Activated CD4-positive, alpha-beta T cell treated with anti-CD3 and anti-CD28 coated beads, Interleukin-2, amount 10 ng/mL, durations not matched to agents 7 days and 5 days (primary cell): Measurements from ENCODE around the gene EVC2. TPM values are rescaled to one million over a fixed set of nuclear protein-coding genes. Genes with fewer than 3 reads are reported as not detected.
A peak's percentile ranks its signal among the peaks of the same experiment; 100 is the strongest.

Source experiments
- CTCF ChIA-PET: fragments of 350-600 bp; sonication (Branson Sonifier 250); formaldehyde crosslinking; loops from one replicate; lab custom pipeline; 2021; ENCODE audit warnings: antibody characterized with exemption; lab: Charles Lee
- POLR2A ChIA-PET: fragments of 350-600 bp; sonication (Branson Sonifier 250); formaldehyde crosslinking; loops from one replicate; lab custom pipeline; 2021; ENCODE audit warnings: antibody characterized with exemption; lab: Charles Lee
- DNase-seq: peaks from one replicate; pipeline ENCODE4 v3.0.0-alpha.2; 2020
- H3K27ac Mint-ChIP-seq: one replicate; pipeline ENCODE4 v1.8.0; 2021; ENCODE audit warnings: mild to moderate bottlenecking, moderate library complexity, mixed read lengths
- H3K27me3 Mint-ChIP-seq: one replicate; pipeline ENCODE4 v1.8.0; 2021; ENCODE audit warnings: mixed read lengths
- H3K36me3 Mint-ChIP-seq: one replicate; pipeline ENCODE4 v1.8.0; 2021; ENCODE audit warnings: low read depth, mixed read lengths
- H3K4me1 Mint-ChIP-seq: one replicate; pipeline ENCODE4 v1.8.0; 2021; ENCODE audit warnings: mixed read lengths
- H3K4me3 Mint-ChIP-seq: one replicate; pipeline ENCODE4 v1.8.0; 2021; ENCODE audit warnings: mild to moderate bottlenecking, moderate library complexity, mixed read lengths
- H3K9me3 Mint-ChIP-seq: one replicate; pipeline ENCODE4 v1.8.0; 2021; ENCODE audit warnings: mixed read lengths
- total RNA-seq, 2 experiments: library from RNA; stranded (reverse); gene quantifications; one replicate each; pipeline ENCODE4 v1.2.3, GENCODE V29; 2021

Gene EVC2
- total RNA-seq, 2 experiments from 2014 or later = 0.56 to 0.72 TPM

- POLR2A ChIA-PET = no interaction called here
Observed at GRCh38 chr4:5716391-5716790, 8.0 kb upstream of the EVC2 start.

GRCh38 chr4:5715357-5715756 is 7.0 kb upstream of the EVC2 start:
- Mint-ChIP-seq H3K27ac (no peak overlapping the region), H3K4me1 (peaks cover 5% of the 10 kb centered on the region), H3K9me3 (peaks cover 14% of the 10 kb centered on the region), H3K27me3 (peaks cover 21% of the 10 kb centered on the region), H3K4me3 (no peak overlapping the region), H3K36me3 (no peaks in the 10 kb centered on the region)
- ChIA-PET CTCF (no interaction called here), POLR2A (no interaction called here)
- no peak for DNase-seq

More at GRCh38 chr4:5716391-5716790, 8.0 kb upstream of the EVC2 start:
- Mint-ChIP-seq H3K4me1 (peaks cover 1% of the 10 kb centered on the region), H3K27ac (no peak overlapping the region), H3K27me3 (peaks cover 14% of the 10 kb centered on the region), H3K4me3 (no peak overlapping the region), H3K9me3 (peaks cover 14% of the 10 kb centered on the region), H3K36me3 (no peaks in the 10 kb centered on the region)
- no peak for DNase-seq
- CTCF ChIA-PET = no interaction called here

GRCh38 chr4:5713861-5714260 is 5.5 kb upstream of the EVC2 start:
- Mint-ChIP-seq H3K4me1 (peaks cover 5% of the 10 kb centered on the region), H3K9me3 (peaks cover 14% of the 10 kb centered on the region), H3K27ac (no peak overlapping the region), H3K27me3 (peaks cover 31% of the 10 kb centered on the region), H3K36me3 (no peaks in the 10 kb centered on the region), H3K4me3 (no peak overlapping the region)
- DNase-seq = no peak
- ChIA-PET CTCF (no interaction called here), POLR2A (interaction anchor here (0.6 kb wide), 1 partner anchor 1383 kb away, joined by 5 read pairs; no protein-coding TSS in a partner anchor)

GRCh38 chr4:5712931-5713330 is 4.6 kb upstream of the EVC2 start:
- no peaks in the 10 kb centered on the region for H3K36me3 Mint-ChIP-seq
- H3K27me3 Mint-ChIP-seq = peaks cover 34% of the 10 kb centered on the region
- no peak for DNase-seq
- peaks cover 14% of the 10 kb centered on the region for H3K9me3 Mint-ChIP-seq
- H3K27ac Mint-ChIP-seq = no peak overlapping the region
- ChIA-PET CTCF (interaction anchor here (0.7 to 1.1 kb wide), 2 partner anchors 10 to 183 kb away, joined by 3 read pairs; no protein-coding TSS in a partner anchor), POLR2A (no interaction called here)
- H3K4me3 Mint-ChIP-seq = no peak overlapping the region
- H3K4me1 Mint-ChIP-seq = peaks cover 5% of the 10 kb centered on the region

GRCh38 chr4:5712517-5712916 is 4.2 kb upstream of the EVC2 start:
- no peak overlapping the region for H3K4me3 Mint-ChIP-seq
- POLR2A ChIA-PET = no interaction called here
- CTCF ChIA-PET = interaction anchor here (0.7 to 1.1 kb wide), 2 partner anchors 10 to 183 kb away, joined by 3 read pairs; no protein-coding TSS in a partner anchor
- peaks cover 38% of the 10 kb centered on the region for H3K27me3 Mint-ChIP-seq
- peaks cover 14% of the 10 kb centered on the region for H3K9me3 Mint-ChIP-seq
- H3K27ac Mint-ChIP-seq = no peak overlapping the region
- no peak for DNase-seq
- H3K36me3 Mint-ChIP-seq = no peaks in the 10 kb centered on the region
- H3K4me1 Mint-ChIP-seq = peaks cover 5% of the 10 kb centered on the region

GRCh38 chr4:5711479-5712184 is 3.3 kb upstream of the EVC2 start:
- CTCF ChIA-PET = no interaction called here
- Mint-ChIP-seq H3K4me3 (no peak overlapping the region), H3K9me3 (peaks cover 14% of the 10 kb centered on the region), H3K36me3 (no peaks in the 10 kb centered on the region), H3K27me3 (peaks cover 46% of the 10 kb centered on the region), H3K4me1 (peaks cover 5% of the 10 kb centered on the region), H3K27ac (no peak overlapping the region)
- POLR2A ChIA-PET = no interaction called here
- DNase-seq = no peak

- CTCF ChIA-PET = no interaction called here
- H3K9me3 Mint-ChIP-seq = peaks cover 14% of the 10 kb centered on the region
Observed at GRCh38 chr4:5710961-5711478, 2.7 kb upstream of the EVC2 start, which contains the start of gene EVC. Gene EVC (plus strand): TSS chr4:5711201. CDS start chr4:5711381, 180 bp downstream.

GRCh38 chr4:5710065-5710960 is 2.0 kb upstream of the EVC2 start:
- Mint-ChIP-seq H3K4me3 (peak overlapping the region; percentile 63), H3K9me3 (peaks cover 13% of the 10 kb centered on the region), H3K27me3 (peaks cover 46% of the 10 kb centered on the region), H3K4me1 (peaks cover 5% of the 10 kb centered on the region), H3K36me3 (no peaks in the 10 kb centered on the region), H3K27ac (peak overlapping the region; percentile 32)
- POLR2A ChIA-PET = no interaction called here
- CTCF ChIA-PET = no interaction called here
- no peak for DNase-seq

More at GRCh38 chr4:5710961-5711478, 2.7 kb upstream of the EVC2 start, which contains the start of gene EVC:
- Mint-ChIP-seq H3K27ac (peak within 1 kb of the TSS; percentile 32), H3K27me3 (peaks cover 46% of the 10 kb centered on the region), H3K36me3 (no peaks in the 10 kb centered on the region), H3K4me1 (peaks cover 5% of the 10 kb centered on the region), H3K4me3 (peak within 1 kb of the TSS; percentile 63)
- no peak for DNase-seq
- POLR2A ChIA-PET = no interaction called here

- Mint-ChIP-seq H3K27me3 (peaks cover 46% of the 10 kb centered on the region), H3K9me3 (peaks cover 5% of the 10 kb centered on the region), H3K4me1 (peaks cover 5% of the 10 kb centered on the region), H3K4me3 (no peak overlapping the region), H3K27ac (no peak overlapping the region), H3K36me3 (no peaks in the 10 kb centered on the region)
- DNase-seq = no peak
- ChIA-PET POLR2A (no interaction called here), CTCF (no interaction called here)
Observed at GRCh38 chr4:5709207-5709575, 832 bp upstream of the EVC2 start.

GRCh38 chr4:5707778-5708448 is 446 bp downstream of the EVC2 start:
- CTCF ChIA-PET = no interaction called here
- peaks cover 5% of the 10 kb centered on the region for H3K4me1 Mint-ChIP-seq
- H3K36me3 Mint-ChIP-seq = no peaks in the 10 kb centered on the region
- POLR2A ChIA-PET = no interaction called here
- no peak overlapping the region for H3K27ac Mint-ChIP-seq
- no peak overlapping the region for H3K4me3 Mint-ChIP-seq
- DNase-seq = no peak
- peaks cover 3% of the 10 kb centered on the region for H3K9me3 Mint-ChIP-seq
- H3K27me3 Mint-ChIP-seq = peaks cover 44% of the 10 kb centered on the region

GRCh38 chr4:5707366-5707765 is 993 bp downstream of the EVC2 start:
- Mint-ChIP-seq H3K36me3 (no peaks in the 10 kb centered on the region), H3K27me3 (peaks cover 39% of the 10 kb centered on the region), H3K27ac (no peak overlapping the region), H3K9me3 (peaks cover under 1% of the 10 kb centered on the region), H3K4me3 (no peak overlapping the region), H3K4me1 (peaks cover 5% of the 10 kb centered on the region)
- CTCF ChIA-PET = no interaction called here
- POLR2A ChIA-PET = no interaction called here
- DNase-seq = no peak

GRCh38 chr4:5706486-5707290 is 1.7 kb downstream of the EVC2 start:
- CTCF ChIA-PET = no interaction called here
- POLR2A ChIA-PET = no interaction called here
- H3K4me3 Mint-ChIP-seq = no peak overlapping the region

More at GRCh38 chr4:5706486-5707290, 1.7 kb downstream of the EVC2 start:
- Mint-ChIP-seq H3K9me3 (no peaks in the 10 kb centered on the region), H3K36me3 (no peaks in the 10 kb centered on the region), H3K4me1 (peaks cover 3% of the 10 kb centered on the region), H3K27me3 (peaks cover 33% of the 10 kb centered on the region), H3K27ac (no peak overlapping the region)
- no peak for DNase-seq
